GM21529 (cell line): ENCODE data around the gene KIR3DL3.
"Not testable (repeated sequence)": the region's sequence is repeated elsewhere in the genome, so short reads cannot be mapped to it uniquely, and the experiment has no call there.

Experiments used
- ATAC-seq: cut with Tn5 transposase; IDR thresholded peaks from one replicate; pipeline ENCODE4 v1.9.1; 2021; ENCODE audit not compliant: unreplicated experiment

Gene KIR3DL3

GRCh38 chr19:54729416-54730188 lies 5.4 kb downstream of the KIR3DL3 start:
- ATAC-seq = no peak

GRCh38 chr19:54731191-54731590 lies 6.9 kb downstream of the KIR3DL3 start:
- no peak for ATAC-seq

- ATAC-seq = not testable (repeated sequence)
These were observed 14.1 kb downstream of the KIR3DL3 start, which contains the start of gene KIR2DL3 for GRCh38 chr19:54738306-54738705. Gene KIR2DL3, plus strand, starts transcription at chr19:54738513. Its CDS starts 33 bp downstream, at chr19:54738546.

GRCh38 chr19:54738715-54739114 lies 14.5 kb downstream of the KIR3DL3 start:
- ATAC-seq = no peak

GRCh38 chr19:54739587-54740497 lies 15.6 kb downstream of the KIR3DL3 start:
- no peak for ATAC-seq

- ATAC-seq = not testable (repeated sequence)
These were observed 17.7 kb downstream of the KIR3DL3 start for GRCh38 chr19:54741950-54742349.

GRCh38 chr19:54744080-54744479 lies 19.8 kb downstream of the KIR3DL3 start:
- ATAC-seq = not testable (repeated sequence)

GRCh38 chr19:54747614-54748322 lies 23.5 kb downstream of the KIR3DL3 start:
- ATAC-seq = not testable (repeated sequence)

GRCh38 chr19:54750276-54750675 lies 26.0 kb downstream of the KIR3DL3 start:
- ATAC-seq = not testable (repeated sequence)

GRCh38 chr19:54756204-54757110 lies 32.2 kb downstream of the KIR3DL3 start:
- not testable (repeated sequence) for ATAC-seq

GRCh38 chr19:54758577-54758976 lies 34.3 kb downstream of the KIR3DL3 start:
- ATAC-seq = not testable (repeated sequence)

GRCh38 chr19:54764219-54764618 lies 40.0 kb downstream of the KIR3DL3 start:
- not testable (repeated sequence) for ATAC-seq

- ATAC-seq = not testable (repeated sequence)
These were observed 42.2 kb downstream of the KIR3DL3 start for GRCh38 chr19:54766464-54766863.

GRCh38 chr19:54769646-54770045 lies 45.4 kb downstream of the KIR3DL3 start, which contains the start of gene KIR2DL1:
Gene KIR2DL1, plus strand, starts transcription at chr19:54769793. Its CDS starts 58 bp downstream, at chr19:54769851.
- ATAC-seq = not testable (repeated sequence)

- not testable (repeated sequence) for ATAC-seq
These were observed 46.3 kb downstream of the KIR3DL3 start for GRCh38 chr19:54770511-54770910.

GRCh38 chr19:54771018-54771960 lies 47.0 kb downstream of the KIR3DL3 start:
- ATAC-seq = not testable (repeated sequence)

GRCh38 chr19:54772666-54773065 lies 48.4 kb downstream of the KIR3DL3 start:
- ATAC-seq = not testable (repeated sequence)

- ATAC-seq = not testable (repeated sequence)
These were observed 51.0 kb downstream of the KIR3DL3 start for GRCh38 chr19:54775095-54775815.
